Measurements from ENCODE around the gene CBFA2T3. TPM values are rescaled to one million over a fixed set of nuclear protein-coding genes. Genes with fewer than 3 reads are reported as not detected.

The CBFA2T3 gene
- total and polyA plus RNA-seq, 4 donors = 0.18 to 9.4 (median 2.7) TPM

GRCh38 chr16:88825146-88825545 is 151.9 kb downstream of the CBFA2T3 start:
- DNase-seq (no peak), ATAC-seq (ENCODE audit: low FRiP score) (no peak)
- no peaks in the 10 kb centered on the region for H3K27me3 ChIP-seq (ENCODE audit: control insufficient read depth in 1 of 2, insufficient read depth in 2 of 2, low read length in 1 of 2)
- H3K4me3 ChIP-seq (ENCODE audit: low read length in 2 of 2) = no peak overlapping the region
- no peak overlapping the region for H3K27ac ChIP-seq (ENCODE audit: low read depth in 1 of 2, low read length in 2 of 2)
- WGBS, 2 donors = 97 to 99% methylated on average over 11 to 12 of the region's 12 CpGs
- no peaks in the 10 kb centered on the region for H3K9me3 ChIP-seq (ENCODE audit: control insufficient read depth, low read length)
- H3K4me1 ChIP-seq (ENCODE audit: control insufficient read depth in 1 of 2, insufficient read depth in 2 of 2, low read length in 2 of 2) = no peaks in the 10 kb centered on the region
- intact Hi-C loops (cut with DNase I) = no loop called here
- H3K36me3 ChIP-seq (ENCODE audit: control insufficient read depth in 1 of 2, insufficient read depth in 2 of 2, low read length in 1 of 2) = peaks cover 0 to 5% of the 10 kb centered on the region in 2 donors

Other genes starting within 250 kb of the CBFA2T3 start
- 100 to 1,000 TPM; 101 to 120 TPM for gene PIEZO1, start 192.0 kb downstream of the CBFA2T3 start, total RNA-seq
- gene PIEZO1, start 192.0 kb downstream of the CBFA2T3 start, polyA plus RNA-seq = 100 to 1,000 TPM in 1 of 2 donors, 10 to 100 TPM in 1; 35.9 to 205 TPM
- gene CDT1, start 173.4 kb downstream of the CBFA2T3 start, total RNA-seq = 1 to 10 TPM in 1 of 2 donors, under 1 TPM in 1; 0.88 to 1.5 TPM
- 1 to 10 TPM in 1 of 2 donors, under 1 TPM in 1; 0.05 to 1.0 TPM for gene CDT1, start 173.4 kb downstream of the CBFA2T3 start, polyA plus RNA-seq
- gene APRT, start 165.3 kb downstream of the CBFA2T3 start, total RNA-seq = 10 to 100 TPM; 60.2 to 61.3 TPM
- 100 to 1,000 TPM in 1 of 2 donors, 10 to 100 TPM in 1; 88.6 to 116 TPM for gene APRT, start 165.3 kb downstream of the CBFA2T3 start, polyA plus RNA-seq
- gene GALNS, start 120.3 kb downstream of the CBFA2T3 start, total RNA-seq = 10 to 100 TPM; 29.5 to 44.1 TPM
- 10 to 100 TPM in 1 of 2 donors, 1 to 10 TPM in 1; 9.3 to 28.2 TPM for gene GALNS, start 120.3 kb downstream of the CBFA2T3 start, polyA plus RNA-seq
- gene TRAPPC2L, start 120.1 kb downstream of the CBFA2T3 start, total RNA-seq = 10 to 100 TPM; 27.8 to 31.2 TPM
- gene TRAPPC2L, start 120.1 kb downstream of the CBFA2T3 start, polyA plus RNA-seq = 10 to 100 TPM; 53.9 to 54.1 TPM
- not detected for gene PABPN1L, start 110.5 kb downstream of the CBFA2T3 start, total RNA-seq
- gene PABPN1L, start 110.5 kb downstream of the CBFA2T3 start, polyA plus RNA-seq = not detected
- gene ACSF3, start 116.6 kb upstream of the CBFA2T3 start, total RNA-seq = 10 to 100 TPM; 19.3 to 33.2 TPM
- 10 to 100 TPM; 20.0 to 48.4 TPM for gene ACSF3, start 116.6 kb upstream of the CBFA2T3 start, polyA plus RNA-seq
- gene CDH15, start 194.5 kb upstream of the CBFA2T3 start, total RNA-seq = under 1 TPM in 1 of 2 donors, not detected in 1; 0.21 TPM
- gene CDH15, start 194.5 kb upstream of the CBFA2T3 start, polyA plus RNA-seq = under 1 TPM in 1 of 2 donors, not detected in 1; 0.08 TPM
- gene SLC22A31, start 223.3 kb upstream of the CBFA2T3 start, total RNA-seq = 1 to 10 TPM in 1 of 2 donors, not detected in 1; 4.0 TPM
- gene SLC22A31, start 223.3 kb upstream of the CBFA2T3 start, polyA plus RNA-seq = 1 to 10 TPM in 1 of 2 donors, under 1 TPM in 1; 0.75 to 2.9 TPM
- gene ZNF778, start 240.5 kb upstream of the CBFA2T3 start, total RNA-seq = 10 to 100 TPM; 12.7 to 14.9 TPM
- 1 to 10 TPM; 2.6 to 3.2 TPM for gene ZNF778, start 240.5 kb upstream of the CBFA2T3 start, polyA plus RNA-seq

Data from aorta (tissue), 5 donors.